ENCODE measurements around the gene MOSPD3.

The MOSPD3 gene

DNA sequence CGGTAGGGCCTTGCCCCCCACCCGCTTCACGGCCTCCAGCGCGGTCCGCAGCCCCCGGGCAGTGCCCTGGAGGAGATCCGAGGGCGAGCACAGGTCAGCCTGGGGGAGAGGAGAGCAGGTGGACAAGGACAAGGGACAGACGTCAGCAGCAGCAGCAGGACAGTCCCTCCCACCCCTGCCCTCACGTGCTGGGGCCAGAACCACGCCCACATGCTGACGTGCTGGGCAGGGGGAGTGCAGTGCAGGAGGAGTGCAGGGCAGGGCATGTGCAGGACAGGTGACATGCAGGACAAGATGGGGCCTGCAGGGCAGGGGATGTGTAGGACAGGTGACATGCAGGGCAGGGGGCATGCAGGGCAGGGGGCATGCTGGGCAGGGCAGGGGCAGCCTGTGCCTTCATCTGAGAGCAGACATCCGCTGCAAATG is 37.1 kb upstream of the MOSPD3 start:
- H3K27ac ChIP-seq (ENCODE audit: low read depth, low read length, poor library complexity, severe bottlenecking): no peak overlapping the region
- H3K9me2 ChIP-seq (ENCODE audit: low read depth, low read length): no peaks in the 10 kb centered on the region
- H4K20me1 ChIP-seq (ENCODE audit: insufficient read depth, low read length): no peaks in the 10 kb centered on the region
- no peak for TF ChIP-seq EZH2 (IDR thresholded peaks at IDR 0.05; ENCODE audit: borderline replicate concordance, low read length)
- H3F3A ChIP-seq (ENCODE audit: insufficient read depth, low read length): no peaks in the 10 kb centered on the region
- no peaks in the 10 kb centered on the region for H3K9me3 ChIP-seq (ENCODE audit: low read length)
- H3K4me3 ChIP-seq (ENCODE audit: low read depth, low read length, poor library complexity, severe bottlenecking): no peak overlapping the region
- peaks cover 66% of the 10 kb centered on the region for H3K36me3 ChIP-seq (ENCODE audit: insufficient read depth, low read length)
- no peaks in the 10 kb centered on the region for H3K79me2 ChIP-seq (ENCODE audit: insufficient read depth, low read length)
- H3K4me2 ChIP-seq (ENCODE audit: low read length): no peak overlapping the region
- no peak overlapping the region for H2AFZ ChIP-seq (ENCODE audit: low read length)
- H3K27me3 ChIP-seq (ENCODE audit: insufficient read depth, low read length): no peaks in the 10 kb centered on the region
- H3K9ac ChIP-seq (ENCODE audit: low read length): no peak overlapping the region
- H3K4me1 ChIP-seq (ENCODE audit: insufficient read depth, low read length, severe bottlenecking): peaks cover 17% of the 10 kb centered on the region

DNA sequence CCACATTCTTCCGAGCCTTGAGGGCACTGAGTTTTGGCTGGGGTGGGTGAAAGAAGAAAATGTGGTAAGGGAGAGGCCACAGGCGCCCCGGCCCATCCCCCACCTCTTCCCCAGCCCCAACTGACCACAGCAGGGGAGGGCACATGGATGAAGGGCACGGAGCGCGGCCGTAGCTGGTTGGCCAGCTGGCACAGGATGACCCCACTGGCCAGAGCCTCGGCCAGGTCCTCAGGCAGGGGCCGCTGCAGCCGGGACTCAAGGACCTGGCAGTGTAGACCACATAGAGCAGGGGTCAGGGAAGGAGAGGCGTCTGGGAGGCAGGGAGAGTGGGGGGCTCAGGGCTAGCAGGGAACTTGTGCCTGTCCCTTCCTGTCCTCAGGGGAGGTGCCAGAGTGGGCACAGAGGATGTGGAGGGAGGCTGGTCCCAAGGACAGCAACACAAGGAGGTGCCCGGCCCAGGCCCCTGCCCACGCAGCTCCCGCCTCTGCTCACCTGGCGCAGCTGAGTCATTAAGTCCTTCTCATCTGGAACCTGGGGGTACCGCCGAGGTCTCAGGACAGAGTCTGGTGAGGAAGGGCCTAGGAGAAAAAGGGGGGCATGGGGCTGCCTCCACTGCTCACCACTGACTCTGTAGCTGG is 36.5 kb upstream of the MOSPD3 start:
- Histone ChIP-seq H3K9ac (ENCODE audit: low read length) (no peak overlapping the region), H3K9me3 (ENCODE audit: low read length) (no peaks in the 10 kb centered on the region), H4K20me1 (ENCODE audit: insufficient read depth, low read length) (no peaks in the 10 kb centered on the region), H3K4me1 (ENCODE audit: insufficient read depth, low read length, severe bottlenecking) (peaks cover 11% of the 10 kb centered on the region), H3F3A (ENCODE audit: insufficient read depth, low read length) (no peaks in the 10 kb centered on the region), H3K36me3 (ENCODE audit: insufficient read depth, low read length) (peaks cover 72% of the 10 kb centered on the region), H3K4me3 (ENCODE audit: low read depth, low read length, poor library complexity, severe bottlenecking) (no peak overlapping the region), H3K4me2 (ENCODE audit: low read length) (no peak overlapping the region), H3K9me2 (ENCODE audit: low read depth, low read length) (no peaks in the 10 kb centered on the region), H3K27ac (ENCODE audit: low read depth, low read length, poor library complexity, severe bottlenecking) (no peak overlapping the region), H3K79me2 (ENCODE audit: insufficient read depth, low read length) (no peaks in the 10 kb centered on the region), H2AFZ (ENCODE audit: low read length) (no peak overlapping the region), H3K27me3 (ENCODE audit: insufficient read depth, low read length) (no peaks in the 10 kb centered on the region)
- no peak for TF ChIP-seq CTCF (IDR thresholded peaks at IDR 0.05; ENCODE audit: low read length)
- TF ChIP-seq EZH2 (IDR thresholded peaks at IDR 0.05; ENCODE audit: borderline replicate concordance, low read length): no peak

DNA sequence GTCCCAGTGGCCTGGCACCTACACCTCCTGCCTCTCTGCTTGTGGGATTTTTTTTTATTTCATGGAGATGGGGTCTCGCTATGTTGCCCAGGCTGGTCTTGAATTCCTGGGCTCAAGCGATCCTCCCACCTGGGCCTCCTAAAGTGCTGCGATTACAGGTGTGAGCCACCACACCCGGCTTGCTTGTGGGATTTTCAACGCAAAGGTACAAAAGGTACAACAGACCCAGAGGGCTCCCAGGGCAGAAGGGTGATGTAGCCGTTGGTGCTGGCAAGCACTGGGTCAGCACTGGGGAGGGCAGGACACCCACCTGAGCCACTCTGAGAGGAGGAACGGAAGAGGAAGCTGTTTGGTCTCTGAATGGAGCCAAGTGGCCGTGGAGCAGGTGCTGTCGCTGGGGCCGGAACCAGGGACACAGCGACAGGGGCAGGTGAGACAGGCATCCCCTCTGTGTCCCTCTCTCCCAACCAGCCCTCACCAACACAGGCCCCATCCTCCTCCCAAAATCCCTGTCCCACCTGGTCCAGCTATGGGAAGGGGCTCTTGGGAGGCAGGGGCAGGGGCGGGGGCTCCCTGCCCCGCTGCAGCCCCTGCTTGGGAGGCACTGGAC is 35.9 kb upstream of the MOSPD3 start:
- H3K36me3 ChIP-seq (ENCODE audit: insufficient read depth, low read length): peaks cover 79% of the 10 kb centered on the region
- H3K4me3 ChIP-seq (ENCODE audit: low read depth, low read length, poor library complexity, severe bottlenecking): no peak overlapping the region
- no peaks in the 10 kb centered on the region for H3K79me2 ChIP-seq (ENCODE audit: insufficient read depth, low read length)

More for the DNA sequence above, 35.9 kb upstream of the MOSPD3 start:
- Histone ChIP-seq H3K9me2 (ENCODE audit: low read depth, low read length) (no peaks in the 10 kb centered on the region), H3K4me1 (ENCODE audit: insufficient read depth, low read length, severe bottlenecking) (peaks cover 5% of the 10 kb centered on the region), H3F3A (ENCODE audit: insufficient read depth, low read length) (no peaks in the 10 kb centered on the region), H2AFZ (ENCODE audit: low read length) (no peak overlapping the region), H3K4me2 (ENCODE audit: low read length) (no peak overlapping the region), H3K9me3 (ENCODE audit: low read length) (no peaks in the 10 kb centered on the region), H4K20me1 (ENCODE audit: insufficient read depth, low read length) (no peaks in the 10 kb centered on the region), H3K9ac (ENCODE audit: low read length) (no peak overlapping the region), H3K27ac (ENCODE audit: low read depth, low read length, poor library complexity, severe bottlenecking) (no peak overlapping the region), H3K27me3 (ENCODE audit: insufficient read depth, low read length) (no peaks in the 10 kb centered on the region)
- TF ChIP-seq EZH2 (IDR thresholded peaks at IDR 0.05; ENCODE audit: borderline replicate concordance, low read length): no peak
- no peak for TF ChIP-seq CTCF (IDR thresholded peaks at IDR 0.05; ENCODE audit: low read length)

Measured in OCI-LY1 (cell line).